ENCODE measurements around the gene KLK5.

Gene KLK5

GRCh38 chr19:50968716-50969412 is 16.0 kb upstream of the KLK5 start:
- DNase-seq, result no peak

GRCh38 chr19:50967929-50968715 is 15.3 kb upstream of the KLK5 start:
- no peak for DNase-seq

GRCh38 chr19:50964266-50964665 is 11.4 kb upstream of the KLK5 start:
- DNase-seq, result no peak

- no peak for DNase-seq
These were observed 10.5 kb upstream of the KLK5 start for GRCh38 chr19:50963381-50963780.

GRCh38 chr19:50962245-50962644 is 9.4 kb upstream of the KLK5 start:
- no peak for DNase-seq

- no peak for DNase-seq
These were observed 7.1 kb upstream of the KLK5 start for GRCh38 chr19:50959731-50960500.

- DNase-seq, result no peak
These were observed 4.7 kb upstream of the KLK5 start for GRCh38 chr19:50957587-50957986.

GRCh38 chr19:50949861-50950260 is 3.0 kb downstream of the KLK5 start:
- DNase-seq, result no peak

- DNase-seq, result no peak
These were observed 5.7 kb downstream of the KLK5 start for GRCh38 chr19:50947123-50947522.

GRCh38 chr19:50944795-50945194 is 8.0 kb downstream of the KLK5 start:
- DNase-seq, result no peak

- no peak for DNase-seq
These were observed 9.6 kb downstream of the KLK5 start for GRCh38 chr19:50943074-50943828.

- no peak for DNase-seq
These were observed 13.2 kb downstream of the KLK5 start for GRCh38 chr19:50939596-50939995.

GRCh38 chr19:50933640-50934039 is 19.2 kb downstream of the KLK5 start:
- peak; percentile 53 for DNase-seq

GRCh38 chr19:50932690-50933083 is 20.2 kb downstream of the KLK5 start:
- no peak for DNase-seq

GRCh38 chr19:50932018-50932689 is 20.7 kb downstream of the KLK5 start:
- DNase-seq, result no peak

- DNase-seq, result no peak
These were observed 21.8 kb downstream of the KLK5 start for GRCh38 chr19:50931023-50931422.

GRCh38 chr19:50928831-50929230 is 24.0 kb downstream of the KLK5 start:
- no peak for DNase-seq

GRCh38 chr19:50926144-50926543 is 26.7 kb downstream of the KLK5 start:
- DNase-seq, result no peak

- DNase-seq, result no peak
These were observed 27.1 kb downstream of the KLK5 start for GRCh38 chr19:50925734-50926133.

GRCh38 chr19:50924586-50924985 is 28.3 kb downstream of the KLK5 start:
- no peak for DNase-seq

GRCh38 chr19:50922317-50922853 is 30.5 kb downstream of the KLK5 start:
- DNase-seq, result peak; percentile 76
